RKO (cell line): ENCODE results near the gene RNF26.
A peak's percentile ranks its signal among the peaks of the same experiment; 100 is the strongest.
"Not testable (repeated sequence)": the region's sequence is repeated elsewhere in the genome, so short reads cannot be mapped to it uniquely, and the experiment has no call there.

ENCODE experiments used
- DNase-seq: peaks from one replicate; pipeline ENCODE4 v3.0.0-alpha.2; 2016; ENCODE audit warnings: low spot score

Gene RNF26

GRCh38 chr11:119371778-119372182, 37.5 kb downstream of the RNF26 start:
- peak; percentile 59 for DNase-seq

DNA sequence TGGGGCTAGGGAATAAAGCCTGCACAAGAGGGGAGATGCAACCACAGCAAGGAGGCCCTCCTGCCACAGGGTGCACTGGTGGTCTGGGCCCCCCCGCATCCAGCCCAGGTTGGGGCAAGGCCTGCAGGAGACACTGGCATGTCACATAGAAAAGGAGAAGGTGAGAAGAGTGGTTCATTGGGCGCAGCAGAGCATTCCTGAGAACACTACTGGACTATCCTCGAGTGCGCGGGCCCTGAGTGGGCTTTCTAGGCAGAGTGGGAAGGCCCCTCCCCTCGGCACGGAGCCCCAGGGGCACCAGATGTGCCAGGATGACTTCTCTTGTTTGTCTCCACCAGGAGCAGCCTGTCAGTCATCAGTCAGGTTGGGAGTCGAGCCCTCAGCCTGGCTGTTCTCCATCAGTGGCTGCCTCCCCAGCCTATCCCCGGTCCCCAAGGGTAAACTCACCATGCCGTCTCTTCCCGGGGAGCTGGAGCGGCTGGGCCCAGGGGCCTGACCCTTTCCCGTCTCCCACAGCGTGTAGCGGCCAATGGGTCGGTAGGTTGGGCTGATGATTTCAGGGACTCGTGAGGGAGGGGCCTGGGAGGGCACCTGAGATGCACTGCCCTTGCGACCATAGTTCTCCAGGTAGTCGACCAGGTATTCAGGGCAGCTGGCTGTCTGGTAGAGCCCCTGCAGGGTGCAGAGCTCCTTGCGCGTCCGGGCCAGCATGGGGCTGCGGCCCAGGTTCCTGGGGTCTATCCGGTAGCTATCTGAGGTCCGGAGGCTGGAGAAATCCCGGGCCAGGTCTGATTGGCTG, 38.1 kb downstream of the RNF26 start:
- no peak for DNase-seq

- DNase-seq, result no peak
These were observed 39.0 kb downstream of the RNF26 start for GRCh38 chr11:119373059-119373920.

GRCh38 chr11:119373921-119374631, 39.7 kb downstream of the RNF26 start:
- DNase-seq, result peak; percentile 65

GRCh38 chr11:119374632-119375336, 40.5 kb downstream of the RNF26 start:
- DNase-seq, result no peak

DNA sequence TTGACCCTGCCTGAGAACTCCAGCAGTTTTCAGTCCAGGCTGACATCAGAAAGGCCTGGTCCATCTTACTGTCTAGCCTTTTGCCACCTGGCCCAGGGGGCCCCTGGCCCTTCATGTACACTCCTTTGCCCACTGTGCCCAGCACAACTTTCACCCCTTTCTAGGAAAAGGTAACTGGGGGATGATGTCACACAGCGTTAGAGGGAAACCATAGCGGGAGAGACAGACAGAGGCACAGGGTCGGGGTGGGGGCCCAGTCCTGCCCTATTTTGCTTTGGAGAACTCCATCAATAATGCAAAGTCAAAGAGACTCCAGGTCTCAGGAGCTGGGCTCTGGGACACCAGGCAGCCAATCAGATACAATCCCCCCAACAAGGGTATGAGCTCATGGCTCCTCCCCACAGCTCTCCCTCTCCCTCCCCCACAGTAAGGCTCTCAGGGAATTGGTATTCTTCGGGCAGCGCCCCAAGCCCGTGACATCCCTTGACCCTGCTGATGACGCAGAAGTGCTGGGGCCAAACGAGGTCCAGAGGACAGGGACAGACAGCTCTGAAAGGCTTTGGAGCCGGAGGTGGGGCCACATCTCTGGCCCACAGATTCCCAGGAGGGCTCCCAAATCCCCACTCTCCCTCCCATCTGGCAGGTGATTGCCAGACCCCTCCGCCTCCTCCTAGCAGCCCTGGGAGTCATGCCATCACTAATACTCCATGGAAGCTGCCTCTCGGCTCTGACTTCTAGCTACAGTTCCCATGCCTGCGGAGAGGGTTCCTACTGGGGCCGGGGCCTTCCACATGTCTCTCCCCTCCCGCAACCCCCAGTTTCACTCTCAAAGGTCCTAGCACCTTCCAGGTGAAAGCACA, 41.2 kb downstream of the RNF26 start:
- DNase-seq, result no peak

GRCh38 chr11:119376197-119376847, 42.0 kb downstream of the RNF26 start:
- DNase-seq, result no peak

GRCh38 chr11:119377112-119377901, 43.0 kb downstream of the RNF26 start:
- DNase-seq, result no peak

DNA sequence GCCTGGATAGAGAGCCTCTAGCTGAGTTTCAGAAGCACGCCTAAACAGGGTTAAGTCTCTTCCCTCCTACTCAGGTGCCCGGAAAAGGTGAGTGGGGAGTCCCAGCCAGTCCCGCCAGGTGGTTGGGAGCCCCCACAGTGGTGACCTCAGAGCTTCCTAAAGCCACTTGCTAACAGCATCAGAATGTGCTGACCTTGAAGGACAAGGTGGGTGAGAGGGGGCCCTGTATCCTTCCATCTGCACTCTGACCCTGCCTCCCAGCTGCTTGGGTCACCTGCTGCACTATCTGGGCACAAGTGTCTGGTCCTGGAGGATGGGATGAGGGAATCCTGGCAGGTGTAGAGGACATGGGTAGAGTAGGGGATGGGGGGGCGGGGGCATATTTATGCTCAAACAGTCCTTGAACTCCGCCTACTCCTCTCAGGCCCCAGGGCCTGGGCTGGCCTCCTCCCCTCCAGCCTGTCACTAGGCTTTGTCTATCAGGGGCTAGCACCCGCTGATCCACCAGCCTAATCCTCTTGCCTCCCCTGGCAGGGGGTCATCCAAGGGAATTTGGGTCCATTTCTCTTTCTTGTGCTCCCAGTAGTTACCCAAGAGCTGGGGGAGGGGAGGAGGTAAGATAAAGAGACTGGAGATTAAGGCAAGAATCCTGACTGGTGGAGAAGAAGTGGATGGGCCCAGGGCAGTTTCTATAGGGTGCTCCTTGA, 43.8 kb downstream of the RNF26 start:
- no peak for DNase-seq

GRCh38 chr11:119378851-119379465, 44.6 kb downstream of the RNF26 start:
- no peak for DNase-seq

GRCh38 chr11:119380160-119380826, 46.0 kb downstream of the RNF26 start:
- DNase-seq, result no peak

GRCh38 chr11:119380827-119381180, 46.5 kb downstream of the RNF26 start:
- DNase-seq, result no peak

- peak; percentile 96 for DNase-seq
These were observed 47.1 kb downstream of the RNF26 start, which contains the start of gene USP2 for GRCh38 chr11:119381181-119381988. Gene USP2 (minus strand): TSS chr11:119381690. CDS start chr11:119373480, 8,210 bp downstream.

- DNase-seq, result no peak
These were observed 47.8 kb downstream of the RNF26 start for GRCh38 chr11:119382101-119382500.

DNA sequence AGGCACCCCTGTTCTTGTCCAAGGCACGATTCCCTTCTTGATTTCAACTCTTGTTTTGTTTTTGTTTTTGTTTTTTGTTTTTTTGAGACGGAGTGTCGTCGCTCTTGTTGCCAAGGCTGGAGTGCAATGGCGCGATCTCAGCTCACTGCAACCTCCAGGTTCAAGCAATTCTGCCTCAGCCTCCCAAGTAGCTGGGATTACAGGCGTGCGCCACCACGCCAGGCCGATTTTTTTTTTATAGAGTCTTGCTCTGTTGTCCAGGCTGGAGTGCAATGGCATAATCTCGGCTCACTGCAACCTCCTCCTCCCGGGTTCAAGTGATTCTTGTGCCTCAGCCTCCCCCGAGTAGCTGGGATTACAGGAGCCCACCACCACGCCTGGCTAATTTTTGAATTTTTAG, 48.2 kb downstream of the RNF26 start:
- not testable (repeated sequence) for DNase-seq

GRCh38 chr11:119384332-119384731, 50.0 kb downstream of the RNF26 start:
- DNase-seq, result no peak
